ENCODE results near the gene NAP1L4.

- TF ChIP-seq CTCF (IDR thresholded peaks at IDR 0.05): no peak
- TF ChIP-seq POLR2A (IDR thresholded peaks at IDR 0.05): no peak
Measured at GRCh38 chr11:2995031-2995561, 3.0 kb upstream of the NAP1L4 start.
